ENCODE results near the gene FERMT3. TPM values are rescaled to one million over a fixed set of nuclear protein-coding genes. Genes with fewer than 3 reads are reported as not detected.

The FERMT3 gene
- total RNA-seq, 2 experiments from 2014 or later = 55.8 to 61.1 TPM

GRCh38 chr11:64185175-64185692 lies 21.3 kb upstream of the FERMT3 start:
- H3K4me1 ChIP-seq (ENCODE audit: insufficient read depth, low read length) = peaks cover 39% of the 10 kb centered on the region
- TF ChIP-seq, protein P1, sequence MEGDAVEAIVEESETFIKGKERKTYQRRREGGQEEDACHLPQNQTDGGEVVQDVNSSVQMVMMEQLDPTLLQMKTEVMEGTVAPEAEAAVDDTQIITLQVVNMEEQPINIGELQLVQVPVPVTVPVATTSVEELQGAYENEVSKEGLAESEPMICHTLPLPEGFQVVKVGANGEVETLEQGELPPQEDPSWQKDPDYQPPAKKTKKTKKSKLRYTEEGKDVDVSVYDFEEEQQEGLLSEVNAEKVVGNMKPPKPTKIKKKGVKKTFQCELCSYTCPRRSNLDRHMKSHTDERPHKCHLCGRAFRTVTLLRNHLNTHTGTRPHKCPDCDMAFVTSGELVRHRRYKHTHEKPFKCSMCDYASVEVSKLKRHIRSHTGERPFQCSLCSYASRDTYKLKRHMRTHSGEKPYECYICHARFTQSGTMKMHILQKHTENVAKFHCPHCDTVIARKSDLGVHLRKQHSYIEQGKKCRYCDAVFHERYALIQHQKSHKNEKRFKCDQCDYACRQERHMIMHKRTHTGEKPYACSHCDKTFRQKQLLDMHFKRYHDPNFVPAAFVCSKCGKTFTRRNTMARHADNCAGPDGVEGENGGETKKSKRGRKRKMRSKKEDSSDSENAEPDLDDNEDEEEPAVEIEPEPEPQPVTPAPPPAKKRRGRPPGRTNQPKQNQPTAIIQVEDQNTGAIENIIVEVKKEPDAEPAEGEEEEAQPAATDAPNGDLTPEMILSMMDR (IDR thresholded peaks at IDR 0.05) = no peak
- no peaks in the 10 kb centered on the region for H3K9me3 ChIP-seq (ENCODE audit: control insufficient read depth in 1 of 2, insufficient read depth in 1 of 2, low read length in 2 of 2)
- intact Hi-C loops (cut with DNase I, micrococcal nuclease) = loop anchor here (2.0 to 5.0 kb wide), 4 partner anchors 18 to 117 kb away; partner anchors contain the start of genes CATSPERZ (in 1 of the 2), DNAJC4 (in 1 of the 2), MACROD1 (in 1 of the 2) and PLCB3 (in 1 of the 2)
- CTCF ChIA-PET = interaction anchor here (1.0 to 4.1 kb wide), 12 partner anchors 16 to 146 kb away, joined by 3 to 47 read pairs (median 5); partner anchors contain the start of genes ESRRA, FERMT3, NUDT22 and PPP1R14B
- H3K4me3 ChIP-seq (ENCODE audit: low read length) = peak overlapping the region; percentile 80
- Mint-ChIP-seq H3K4me3 (peak overlapping the region; percentile 99), H3K27me3 (no peaks in the 10 kb centered on the region), H3K36me3 (ENCODE audit: low read depth) (peaks cover 12% of the 10 kb centered on the region), H3K27ac (no peak overlapping the region), H3K9me3 (no peaks in the 10 kb centered on the region), H3K4me1 (ENCODE audit: low read depth) (peaks cover 45% of the 10 kb centered on the region)
- no peak for ATAC-seq (ENCODE audit: poor library complexity)
- POLR2A ChIA-PET = interaction anchor here (0.6 to 5.1 kb wide), 24 partner anchors 9 to 1344 kb away, joined by 3 to 88 read pairs (median 6); partner anchors contain the start of genes BAD, CCDC88B, DNAJC4 and ESRRA
- H3K27me3 ChIP-seq (ENCODE audit: control insufficient read depth in 1 of 2, insufficient read depth in 2 of 2, low read length in 2 of 2) = no peaks in the 10 kb centered on the region
- H3K36me3 ChIP-seq (ENCODE audit: insufficient read depth, low read length) = peaks cover 10% of the 10 kb centered on the region
- no peak for DNase-seq
- peak overlapping the region; percentile 47 to 57 for H3K27ac ChIP-seq (ENCODE audit: low read depth in 1 of 2, low read length in 2 of 2)

GRCh38 chr11:64185693-64186491 lies 20.6 kb upstream of the FERMT3 start, which contains the start of gene STIP1:
Gene STIP1 (plus strand): TSS chr11:64186171. CDS start chr11:64186262, 91 bp downstream.
- DNase-seq (peak; percentile 94 to 100 (median 97)), ATAC-seq (ENCODE audit: poor library complexity) (peak; percentile 87)
- Mint-ChIP-seq H3K9me3 (no peaks in the 10 kb centered on the region), H3K27ac (no peak within 1 kb of the TSS), H3K4me3 (peak within 1 kb of the TSS; percentile 99), H3K36me3 (ENCODE audit: low read depth) (peaks cover 16% of the 10 kb centered on the region), H3K4me1 (ENCODE audit: low read depth) (peaks cover 45% of the 10 kb centered on the region), H3K27me3 (no peaks in the 10 kb centered on the region)
- H3K9me3 ChIP-seq (ENCODE audit: control insufficient read depth in 1 of 2, insufficient read depth in 1 of 2, low read length in 2 of 2) = no peaks in the 10 kb centered on the region
- peak within 1 kb of the TSS; percentile 80 for H3K4me3 ChIP-seq (ENCODE audit: low read length)
- TF ChIP-seq, protein P1 (IDR thresholded peaks at IDR 0.05) = peak; percentile 15
- CTCF ChIA-PET = interaction anchor here (1.0 to 4.1 kb wide), 11 partner anchors 16 to 145 kb away, joined by 3 to 47 read pairs (median 5); partner anchors contain the start of genes ESRRA, FERMT3, NUDT22 and PPP1R14B
- H3K27ac ChIP-seq (ENCODE audit: low read depth in 1 of 2, low read length in 2 of 2) = peak within 1 kb of the TSS; percentile 47 to 57
- intact Hi-C loops (cut with DNase I, micrococcal nuclease) = loop anchor here (1.0 to 5.0 kb wide), 8 partner anchors 18 to 131 kb away; partner anchors contain the start of genes CATSPERZ (in 1 of the 2), DNAJC4 (in 1 of the 2), MACROD1 (in 1 of the 2) and NUDT22 (in 1 of the 2)
- POLR2A ChIA-PET = interaction anchor here (0.6 to 5.1 kb wide), 28 partner anchors 10 to 1486 kb away, joined by 3 to 88 read pairs (median 4); partner anchors contain the start of genes BAD, CCDC88B, DNAJC4 and ESRRA
- H3K4me1 ChIP-seq (ENCODE audit: insufficient read depth, low read length) = peaks cover 41% of the 10 kb centered on the region
- H3K27me3 ChIP-seq (ENCODE audit: control insufficient read depth in 1 of 2, insufficient read depth in 2 of 2, low read length in 2 of 2) = no peaks in the 10 kb centered on the region
- peaks cover 10% of the 10 kb centered on the region for H3K36me3 ChIP-seq (ENCODE audit: insufficient read depth, low read length)

All from CD4-positive, alpha-beta T cell (primary cell).